Gastroesophageal sphincter (tissue), 3 donors: ENCODE results near the gene ABLIM2.

Source experiments
- POLR2AphosphoS5 ChIP-seq: sonication (generic); formaldehyde crosslinking; IDR thresholded peaks from one replicate; pipeline ENCODE4 v1.6.1; 2017; ENCODE audit warnings: antibody characterized with exemption
- TF ChIP-seq, protein P1 (sequence below), 4 experiments: fragments of 200-600 bp in 2 of 4; fragments of 450-650 bp in 2 of 4; sonication (generic) in 1 of 4; IDR thresholded peaks; one replicate each; pipeline ENCODE4 v1.5.1; 2017 to 2019; ENCODE audit warnings: antibody characterized with exemption in 4 of 4, mild to moderate bottlenecking in 2 of 4, moderate library complexity in 2 of 4

DNA sequence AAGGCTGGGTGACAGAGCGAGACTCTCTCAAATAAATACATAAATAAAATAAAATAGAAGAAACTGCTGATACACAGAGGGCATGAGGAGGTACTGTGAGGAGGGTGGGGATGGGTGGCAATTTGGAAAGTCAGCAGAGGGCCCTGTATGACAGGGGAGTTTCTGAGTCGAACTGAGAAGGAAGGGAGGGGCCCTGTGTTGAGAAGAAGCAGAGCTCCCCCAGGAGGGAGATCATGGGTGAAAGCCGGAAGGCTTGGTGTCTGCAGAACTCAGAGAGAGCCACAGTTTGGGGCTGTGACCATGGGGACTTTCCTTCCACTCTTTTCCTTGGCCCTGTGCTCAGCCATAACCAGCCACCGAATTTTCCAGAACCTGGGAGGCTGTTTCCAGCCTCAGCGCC, 194.2 kb downstream of the ABLIM2 start:
- TF ChIP-seq, protein P1, sequence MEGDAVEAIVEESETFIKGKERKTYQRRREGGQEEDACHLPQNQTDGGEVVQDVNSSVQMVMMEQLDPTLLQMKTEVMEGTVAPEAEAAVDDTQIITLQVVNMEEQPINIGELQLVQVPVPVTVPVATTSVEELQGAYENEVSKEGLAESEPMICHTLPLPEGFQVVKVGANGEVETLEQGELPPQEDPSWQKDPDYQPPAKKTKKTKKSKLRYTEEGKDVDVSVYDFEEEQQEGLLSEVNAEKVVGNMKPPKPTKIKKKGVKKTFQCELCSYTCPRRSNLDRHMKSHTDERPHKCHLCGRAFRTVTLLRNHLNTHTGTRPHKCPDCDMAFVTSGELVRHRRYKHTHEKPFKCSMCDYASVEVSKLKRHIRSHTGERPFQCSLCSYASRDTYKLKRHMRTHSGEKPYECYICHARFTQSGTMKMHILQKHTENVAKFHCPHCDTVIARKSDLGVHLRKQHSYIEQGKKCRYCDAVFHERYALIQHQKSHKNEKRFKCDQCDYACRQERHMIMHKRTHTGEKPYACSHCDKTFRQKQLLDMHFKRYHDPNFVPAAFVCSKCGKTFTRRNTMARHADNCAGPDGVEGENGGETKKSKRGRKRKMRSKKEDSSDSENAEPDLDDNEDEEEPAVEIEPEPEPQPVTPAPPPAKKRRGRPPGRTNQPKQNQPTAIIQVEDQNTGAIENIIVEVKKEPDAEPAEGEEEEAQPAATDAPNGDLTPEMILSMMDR (IDR thresholded peaks at IDR 0.05) = no peak
- TF ChIP-seq POLR2AphosphoS5 = no peak
